Keratinocyte (primary cell): ENCODE measurements around the gene PTMA. TPM values are rescaled to one million over a fixed set of nuclear protein-coding genes. Genes with fewer than 3 reads are reported as not detected.

Experiments used
- DNase-seq: peaks from one replicate; pipeline ENCODE4 v3.0.0-alpha.2; 2011; ENCODE audit warnings: low read depth, missing footprints, low spot score
- FAIRE-seq: peaks from 2 replicates; lab custom pipeline; 2011; peaks lifted over from hg19 to GRCh38; lab: Jason Lieb, UNC
- H2AFZ ChIP-seq: 2 replicates; pipeline ENCODE4 v1.6.0; 2012; ENCODE audit warnings: low read length, control low read depth, inconsistent platforms; ENCODE audit not compliant: control insufficient read depth
- H3K27ac ChIP-seq: 2 replicates; pipeline ENCODE4 v1.5.1; 2011; ENCODE audit warnings: low read length; ENCODE audit not compliant: control insufficient read depth, insufficient read depth
- H3K27me3 ChIP-seq: 3 replicates; pipeline ENCODE4 v1.6.0; 2011; ENCODE audit warnings: low read length; ENCODE audit not compliant: control insufficient read depth, insufficient read depth; ENCODE audit errors: extremely low read depth
- H3K36me3 ChIP-seq, 2 experiments: 2 replicates in 1 of 2; 3 replicates in 1 of 2; pipeline ENCODE4 v1.5.1; 2011; ENCODE audit warnings: low read length in 2 of 2, mild to moderate bottlenecking in 1 of 2; ENCODE audit not compliant: control insufficient read depth in 2 of 2, insufficient read depth in 2 of 2; ENCODE audit errors: extremely low read depth in 1 of 2
- H3K4me1 ChIP-seq: 3 replicates; pipeline ENCODE4 v1.5.1; 2011; ENCODE audit warnings: low read length; ENCODE audit not compliant: control insufficient read depth, insufficient read depth; ENCODE audit errors: extremely low read depth
- H3K4me2 ChIP-seq: 3 replicates; pipeline ENCODE4 v1.6.0; 2011; ENCODE audit warnings: low read depth, low read length; ENCODE audit not compliant: control insufficient read depth, insufficient read depth; ENCODE audit errors: extremely low read depth
- H3K4me3 ChIP-seq, 3 experiments: fragments of 200-600 bp in 1 of 3; sonication (generic) in 1 of 3; 2 replicates in 2 of 3; 3 replicates in 1 of 3; pipeline ENCODE4 v1.5.1; 2011 to 2016; ENCODE audit warnings: low read length in 3 of 3, mild to moderate bottlenecking in 3 of 3, control low read depth in 2 of 3, inconsistent platforms in 1 of 3, low read depth in 1 of 3, mixed read lengths in 1 of 3, mixed run types in 1 of 3, moderate library complexity in 1 of 3; ENCODE audit not compliant: control insufficient read depth in 2 of 3, insufficient read depth in 2 of 3; ENCODE audit errors: extremely low read depth in 1 of 3
- H3K79me2 ChIP-seq: 2 replicates; pipeline ENCODE4 v1.6.0; 2012; ENCODE audit warnings: low read length; ENCODE audit not compliant: control insufficient read depth, insufficient read depth
- H3K9ac ChIP-seq: 3 replicates; pipeline ENCODE4 v1.6.0; 2011; ENCODE audit warnings: low read length; ENCODE audit not compliant: control insufficient read depth, insufficient read depth; ENCODE audit errors: extremely low read depth
- H3K9me1 ChIP-seq: 3 replicates; pipeline ENCODE4 v1.6.0; 2011; ENCODE audit warnings: low read length; ENCODE audit not compliant: control insufficient read depth, insufficient read depth; ENCODE audit errors: extremely low read depth
- H3K9me3 ChIP-seq: 2 replicates; pipeline ENCODE4 v1.5.1; 2012; ENCODE audit warnings: low read depth, low read length; ENCODE audit not compliant: control insufficient read depth
- H4K20me1 ChIP-seq: 3 replicates; pipeline ENCODE4 v1.6.0; 2011; ENCODE audit warnings: low read length; ENCODE audit not compliant: control insufficient read depth, insufficient read depth; ENCODE audit errors: extremely low read depth
- CTCF ChIP-seq, 3 experiments: IDR thresholded peaks in 1 of 3; conservative IDR thresholded peaks in 1 of 3; optimal IDR thresholded peaks in 1 of 3; 2 replicates in 2 of 3; 3 replicates in 1 of 3; pipeline versions ENCODE3 to v1.5.1; 2011; ENCODE audit warnings: low read length in 3 of 3, mild to moderate bottlenecking in 3 of 3, moderate library complexity in 2 of 3, control low read depth in 1 of 3, inconsistent platforms in 1 of 3; ENCODE audit not compliant: insufficient read depth in 2 of 3; ENCODE audit errors: extremely low read depth in 1 of 3
- EZH2 ChIP-seq: IDR thresholded peaks from one replicate; pipeline ENCODE4 v1.6.1; 2012; ENCODE audit warnings: inconsistent platforms, mild to moderate bottlenecking, low read length, moderate library complexity
- dilution Hi-C: fragments of 300-500 bp; cut with MboI; formaldehyde crosslinking; loops from one replicate; pipeline ENCODE4 v1.7.0; 2020; ENCODE audit warnings: low sequenced_read_pairs; ENCODE audit not compliant: extremely low pct_ligation_motif_present
- polyA plus RNA-seq, 5 experiments: library from polyadenylated mRNA; depleted of rRNA in 3 of 5; stranded (reverse) in 3 of 5; stranded (forward) in 1 of 5; unstranded in 1 of 5; fragments of >200 nt; gene quantifications; 1 replicate in 1 of 5; 2 replicates in 3 of 5; 3 replicates in 1 of 5; pipeline versions ENCODE4 v1.2.1 to v1.2.3, GENCODE V29; 2011 to 2012; ENCODE audit warnings: missing spikeins in 2 of 5, low read depth in 1 of 5, low replicate concordance in 1 of 5

PTMA gene
- polyA plus RNA-seq, 1 donor (not counting 4 experiments of a cell fraction or from before 2014, with no cell fraction given), result 598 TPM

DNA sequence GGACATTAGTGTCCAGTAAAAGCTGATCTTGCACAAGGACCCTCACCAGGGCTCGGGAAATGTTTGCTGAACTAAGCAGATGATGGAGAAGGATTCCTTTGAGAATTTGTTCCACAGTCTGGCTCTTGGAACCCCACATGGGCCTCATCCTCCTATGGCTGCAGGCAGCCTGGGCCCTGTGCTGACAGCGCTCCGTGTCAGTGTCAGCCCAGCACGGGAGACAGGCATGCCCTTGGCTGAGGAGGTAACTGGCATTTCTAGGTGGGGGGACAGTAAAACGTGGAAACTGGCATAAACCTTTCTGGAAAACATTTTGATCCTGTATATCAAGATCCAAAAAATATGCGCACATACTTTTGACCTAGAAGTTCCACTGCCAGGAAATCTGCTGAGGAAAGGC lies 10.5 kb downstream of the PTMA start:
- Histone ChIP-seq H4K20me1 (peaks cover 9% of the 10 kb centered on the region), H3K9me1 (no peaks in the 10 kb centered on the region), H3K79me2 (no peaks in the 10 kb centered on the region), H3K27ac (no peak overlapping the region), H3K4me1 (no peaks in the 10 kb centered on the region), H2AFZ (no peak overlapping the region), H3K36me3 (no peaks in the 10 kb centered on the region), H3K9ac (no peak overlapping the region), H3K4me2 (no peak overlapping the region), H3K27me3 (no peaks in the 10 kb centered on the region), H3K4me3 (no peak overlapping the region), H3K9me3 (no peaks in the 10 kb centered on the region)
- DNase-seq (no peak), FAIRE-seq (no peak)
- TF ChIP-seq CTCF (optimal IDR thresholded peaks at IDR 0.05 in 1 of 3, IDR thresholded peaks at IDR 0.05 in 1 of 3, conservative IDR thresholded peaks at IDR 0.05 in 1 of 3; ENCODE audit: extremely low read depth in 1 of 3, insufficient read depth in 2 of 3, low read length in 3 of 3), result no peak
- dilution Hi-C loops, result no loop called here

DNA sequence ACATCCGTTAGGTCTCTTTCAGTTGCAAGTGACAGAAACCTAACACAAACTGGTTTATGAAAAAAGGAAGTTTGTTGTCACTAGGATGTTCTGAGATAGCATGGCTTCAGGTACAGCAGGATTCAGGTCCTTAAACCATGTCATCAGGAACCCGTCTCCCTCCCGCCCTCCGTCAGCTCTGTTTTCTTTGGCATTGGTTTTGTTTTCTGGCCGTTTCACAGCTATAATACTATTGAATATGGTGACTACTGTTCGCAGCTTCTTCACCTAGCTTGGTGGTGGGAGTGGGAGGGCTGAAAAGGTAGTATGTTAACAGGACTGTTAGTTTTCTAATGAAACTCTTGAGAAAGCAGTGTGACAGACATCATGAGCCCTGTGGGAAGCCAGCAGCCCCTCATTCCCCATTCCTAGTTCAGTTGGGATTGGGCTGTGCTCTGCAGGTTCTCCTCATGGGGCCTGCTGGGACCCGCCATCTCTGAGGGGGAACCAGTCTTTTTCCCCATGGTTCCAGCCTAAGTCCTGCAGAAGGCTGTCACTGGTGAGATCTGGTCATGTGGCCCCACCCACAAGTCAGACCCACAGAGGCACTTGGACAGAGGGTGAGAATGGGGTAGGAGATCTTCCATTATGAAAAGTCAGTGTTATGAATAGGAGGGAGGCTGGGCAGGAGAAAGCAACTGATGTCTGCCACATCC lies 12.1 kb downstream of the PTMA start:
- Histone ChIP-seq H3K36me3 (no peaks in the 10 kb centered on the region), H2AFZ (no peak overlapping the region), H3K4me3 (no peak overlapping the region), H3K9me1 (no peaks in the 10 kb centered on the region), H3K9me3 (no peaks in the 10 kb centered on the region), H3K9ac (no peak overlapping the region), H3K27ac (no peak overlapping the region), H3K4me2 (no peak overlapping the region), H3K79me2 (no peaks in the 10 kb centered on the region), H3K27me3 (no peaks in the 10 kb centered on the region), H3K4me1 (no peaks in the 10 kb centered on the region), H4K20me1 (no peaks in the 10 kb centered on the region)
- DNase-seq (no peak), FAIRE-seq (no peak)
- no peak for TF ChIP-seq EZH2
- TF ChIP-seq CTCF (optimal IDR thresholded peaks at IDR 0.05 in 1 of 3, IDR thresholded peaks at IDR 0.05 in 1 of 3, conservative IDR thresholded peaks at IDR 0.05 in 1 of 3; ENCODE audit: extremely low read depth in 1 of 3, insufficient read depth in 2 of 3, low read length in 3 of 3), result no peak
- dilution Hi-C loops, result no loop called here
